Body of pancreas (tissue), 4 donors: ENCODE measurements around the gene DPYD. TPM values are rescaled to one million over a fixed set of nuclear protein-coding genes. Genes with fewer than 3 reads are reported as not detected.

Source experiments
- ATAC-seq: fragments of 150-250 bp; one replicate; pipeline ENCODE4 v1.9.1; 2016
- DNase-seq, 4 donors: peaks; one replicate each; pipeline ENCODE4 v3.0.0-alpha.2; 2019
- H3K27ac ChIP-seq, 4 donors: fragments of 200-600 bp; sonication (generic); 1 replicate in 3 of 4; 2 replicates in 1 of 4; pipeline versions ENCODE4 v1.5.1 to v1.6.1; 2016 to 2019; ENCODE audit warnings: mild to moderate bottlenecking in 1 of 4, mixed read lengths in 1 of 4, moderate library complexity in 1 of 4
- H3K27me3 ChIP-seq, 2 donors: fragments of 200-600 bp; sonication (generic); one replicate each; pipeline ENCODE4 v1.6.0; 2016; ENCODE audit warnings: mild to moderate bottlenecking in 1 of 2
- H3K36me3 ChIP-seq, 2 donors: fragments of 200-600 bp; sonication (generic); replicated peaks in 1 of 2; 2 replicates each; pipeline ENCODE4 v1.5.1; 2016; ENCODE audit warnings: low read depth in 2 of 2; ENCODE audit not compliant: insufficient read depth in 1 of 2
- H3K4me1 ChIP-seq: fragments of 200-600 bp; sonication (generic); one replicate; pipeline ENCODE4 v1.6.0; 2016
- H3K4me3 ChIP-seq, 2 donors: fragments of 200-600 bp; sonication (generic); 1 replicate in 1 of 2; 2 replicates in 1 of 2; pipeline ENCODE4 v1.5.1; 2016 to 2019
- H3K9me3 ChIP-seq, 3 donors: fragments of 200-600 bp; sonication (generic); 1 replicate in 2 of 3; 2 replicates in 1 of 3; pipeline ENCODE4 v1.5.1; 2016
- POLR2A ChIP-seq, 3 donors: fragments of 450-650 bp; IDR thresholded peaks; one replicate each; pipeline ENCODE4 v1.6.1; 2016; ENCODE audit warnings: antibody characterized with exemption in 3 of 3, mild to moderate bottlenecking in 2 of 3
- WGBS, 2 donors: methylation state at CpG; one replicate each; pipeline ENCODE4 v1.1.5; 2017; 5-methylcytosine and 5-hydroxymethylcytosine counted together
- intact Hi-C: fragments of 100-400 bp; cut with DNase I; formaldehyde crosslinking; loops from one replicate; pipeline ENCODE4 v1.15.1; 2023
- total RNA-seq, 2 donors: library from RNA; depleted of rRNA; stranded (reverse); fragments of >200 nt; gene quantifications; one replicate each; pipeline ENCODE4 v1.1.0, GENCODE V29; 2016
- TF ChIP-seq, protein P1 (sequence below), 7 experiments: fragments of 450-650 bp in 4 of 7; fragments of 200-600 bp in 3 of 7; sonication (generic) in 3 of 7; IDR thresholded peaks; one replicate each; pipeline ENCODE4 v1.5.1; 2016 to 2019; ENCODE audit warnings: antibody characterized with exemption in 7 of 7

The DPYD gene
- total RNA-seq, 2 donors from 2014 or later: 13.8 to 17.1 TPM

DNA sequence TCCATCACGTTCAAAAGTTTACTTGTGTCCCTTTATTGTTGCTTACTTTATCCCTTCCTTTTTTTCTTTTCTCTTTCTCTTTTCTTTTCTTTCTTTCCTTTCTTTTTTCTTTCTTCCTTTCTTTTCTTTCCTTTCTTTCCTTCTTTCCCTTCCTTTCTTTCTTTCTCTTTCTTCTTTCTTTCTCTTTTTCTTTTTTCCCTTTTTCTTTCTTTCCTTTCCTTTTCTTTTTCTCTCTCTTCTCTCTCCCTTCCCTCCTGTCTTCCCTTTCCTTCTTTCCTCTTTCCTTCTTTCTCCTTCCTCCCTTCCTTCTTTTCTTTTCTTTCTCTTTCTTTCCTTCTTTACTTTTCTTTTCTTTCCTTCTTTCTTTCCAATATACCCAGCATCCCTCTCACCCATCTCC, 391.2 kb downstream of the DPYD start:
- 61 to 68% methylated on average over 1 of the region's 1 CpG for WGBS, 2 donors
- no peak for DNase-seq
- intact Hi-C loops: no loop called here
- ATAC-seq: no peak
- no peaks in the 10 kb centered on the region for H3K36me3 ChIP-seq
- H3K4me3 ChIP-seq: no peak overlapping the region
- no peaks in the 10 kb centered on the region for H3K9me3 ChIP-seq
- no peaks in the 10 kb centered on the region for H3K27me3 ChIP-seq
- TF ChIP-seq, protein P1, sequence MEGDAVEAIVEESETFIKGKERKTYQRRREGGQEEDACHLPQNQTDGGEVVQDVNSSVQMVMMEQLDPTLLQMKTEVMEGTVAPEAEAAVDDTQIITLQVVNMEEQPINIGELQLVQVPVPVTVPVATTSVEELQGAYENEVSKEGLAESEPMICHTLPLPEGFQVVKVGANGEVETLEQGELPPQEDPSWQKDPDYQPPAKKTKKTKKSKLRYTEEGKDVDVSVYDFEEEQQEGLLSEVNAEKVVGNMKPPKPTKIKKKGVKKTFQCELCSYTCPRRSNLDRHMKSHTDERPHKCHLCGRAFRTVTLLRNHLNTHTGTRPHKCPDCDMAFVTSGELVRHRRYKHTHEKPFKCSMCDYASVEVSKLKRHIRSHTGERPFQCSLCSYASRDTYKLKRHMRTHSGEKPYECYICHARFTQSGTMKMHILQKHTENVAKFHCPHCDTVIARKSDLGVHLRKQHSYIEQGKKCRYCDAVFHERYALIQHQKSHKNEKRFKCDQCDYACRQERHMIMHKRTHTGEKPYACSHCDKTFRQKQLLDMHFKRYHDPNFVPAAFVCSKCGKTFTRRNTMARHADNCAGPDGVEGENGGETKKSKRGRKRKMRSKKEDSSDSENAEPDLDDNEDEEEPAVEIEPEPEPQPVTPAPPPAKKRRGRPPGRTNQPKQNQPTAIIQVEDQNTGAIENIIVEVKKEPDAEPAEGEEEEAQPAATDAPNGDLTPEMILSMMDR (IDR thresholded peaks at IDR 0.05): no peak
- TF ChIP-seq POLR2A (IDR thresholded peaks at IDR 0.05): no peak
- no peak overlapping the region for H3K27ac ChIP-seq
- H3K4me1 ChIP-seq: peaks cover 4% of the 10 kb centered on the region

DNA sequence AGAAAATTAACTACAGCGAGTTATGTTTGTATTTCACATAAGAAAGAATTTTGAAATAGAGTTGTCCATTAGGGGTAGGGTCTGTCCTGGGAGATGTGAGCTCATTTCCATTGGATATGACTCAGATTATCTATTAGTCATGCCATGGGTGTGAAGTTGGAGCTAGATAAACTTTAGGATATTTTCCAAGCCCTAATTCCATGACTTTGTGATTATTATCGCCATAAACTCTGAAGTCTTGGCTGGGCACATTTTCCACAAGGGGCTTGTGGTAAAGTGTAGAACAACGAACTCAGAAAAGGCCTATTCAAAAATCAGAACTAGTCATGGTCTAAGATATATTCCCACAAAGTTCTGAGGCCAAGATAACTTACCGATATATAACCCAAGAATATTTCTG, 396.6 kb downstream of the DPYD start:
- H3K4me3 ChIP-seq: no peak overlapping the region
- peaks cover 4% of the 10 kb centered on the region for H3K4me1 ChIP-seq
- H3K36me3 ChIP-seq: no peaks in the 10 kb centered on the region
- no peak for ATAC-seq
- no peak for DNase-seq
- TF ChIP-seq, protein P1 (IDR thresholded peaks at IDR 0.05): no peak
- TF ChIP-seq POLR2A (IDR thresholded peaks at IDR 0.05): no peak
- no peaks in the 10 kb centered on the region for H3K27me3 ChIP-seq
- intact Hi-C loops: no loop called here
- WGBS, 2 donors: 89 to 90% methylated on average over 4 of the region's 4 CpGs
- no peak overlapping the region for H3K27ac ChIP-seq
- H3K9me3 ChIP-seq: no peaks in the 10 kb centered on the region

DNA sequence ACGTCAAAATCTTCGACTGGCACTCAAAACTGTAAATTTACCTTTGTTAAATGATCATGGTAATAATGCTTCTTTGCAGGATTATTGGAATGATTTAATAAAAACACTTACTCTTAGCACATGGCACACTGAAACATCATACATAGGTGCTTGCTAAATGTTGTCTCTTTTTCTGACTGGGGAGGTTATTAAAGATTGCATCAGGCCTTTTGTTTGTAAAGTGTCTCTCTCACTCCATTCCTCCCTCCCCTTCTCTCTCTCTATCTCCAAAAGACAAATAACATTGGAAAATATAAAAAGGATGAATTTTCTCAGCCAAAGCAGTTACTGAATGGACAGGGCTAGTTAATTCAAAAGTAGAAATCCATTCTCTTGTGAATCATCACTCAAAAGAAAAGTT, 404.2 kb downstream of the DPYD start:
- no peak for TF ChIP-seq POLR2A (IDR thresholded peaks at IDR 0.05)
- TF ChIP-seq, protein P1 (IDR thresholded peaks at IDR 0.05): no peak
- Histone ChIP-seq H3K27ac (no peak overlapping the region), H3K9me3 (no peaks in the 10 kb centered on the region), H3K27me3 (no peaks in the 10 kb centered on the region), H3K4me3 (no peak overlapping the region), H3K4me1 (no peaks in the 10 kb centered on the region), H3K36me3 (no peaks in the 10 kb centered on the region)
- ATAC-seq (no peak), DNase-seq (no peak)
- intact Hi-C loops: no loop called here
- WGBS, 2 donors: 90 to 91% methylated on average over 2 of the region's 2 CpGs

DNA sequence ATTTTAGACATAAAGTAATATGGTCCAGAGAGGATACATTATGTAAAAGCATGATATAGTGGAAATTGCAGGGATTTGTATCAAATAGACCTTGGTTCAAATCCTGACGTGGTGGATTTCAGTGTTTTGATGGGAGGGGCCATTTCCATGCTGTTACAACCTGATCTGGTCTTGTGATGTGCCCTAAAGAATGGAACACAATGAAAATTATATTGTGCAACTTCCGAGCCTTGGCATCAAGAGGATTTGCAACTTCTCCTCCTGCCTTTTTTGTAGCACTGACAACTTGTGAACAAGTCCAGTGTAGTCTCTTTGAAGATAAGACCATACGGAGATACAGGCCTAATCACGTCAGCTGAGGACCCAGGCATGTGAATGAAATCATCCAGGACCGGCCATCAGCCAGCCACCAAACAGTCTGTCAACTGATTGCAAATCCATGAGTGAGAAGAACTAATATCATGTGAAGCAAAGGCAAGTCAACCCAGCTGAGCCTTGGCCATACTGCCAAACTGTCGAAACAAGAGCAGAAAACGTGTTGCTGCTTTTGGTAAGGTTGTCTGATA, 412.1 kb downstream of the DPYD start:
- Histone ChIP-seq H3K27me3 (no peaks in the 10 kb centered on the region), H3K27ac (no peak overlapping the region), H3K36me3 (no peaks in the 10 kb centered on the region), H3K4me1 (no peaks in the 10 kb centered on the region), H3K4me3 (no peak overlapping the region), H3K9me3 (no peaks in the 10 kb centered on the region)
- ATAC-seq: no peak
- intact Hi-C loops: no loop called here
- no peak for DNase-seq
- WGBS, 2 donors: 83 to 85% methylated on average over 7 of the region's 7 CpGs
- TF ChIP-seq, protein P1 (IDR thresholded peaks at IDR 0.05): no peak
- TF ChIP-seq POLR2A (IDR thresholded peaks at IDR 0.05): no peak

DNA sequence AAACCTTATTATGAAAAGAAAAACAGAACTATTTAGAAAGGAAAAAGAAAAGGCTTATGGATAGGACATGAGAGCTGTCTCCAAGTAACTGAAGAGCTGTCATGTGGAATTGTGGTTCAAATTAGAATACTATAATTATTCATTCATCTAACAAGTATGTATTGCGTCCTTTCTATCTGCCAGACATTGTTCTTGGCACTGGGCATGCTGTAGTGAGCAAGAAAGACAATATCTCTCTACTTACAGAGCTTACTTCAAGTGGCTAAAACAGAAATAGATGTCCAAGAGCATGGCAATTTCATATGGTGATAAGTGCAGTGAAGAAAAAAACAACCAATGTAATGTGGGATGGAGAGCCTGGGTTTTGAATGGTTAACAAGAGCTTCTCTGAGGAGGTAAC, 413.0 kb downstream of the DPYD start:
- no peaks in the 10 kb centered on the region for H3K27me3 ChIP-seq
- ATAC-seq (no peak), DNase-seq (no peak)
- no peak overlapping the region for H3K27ac ChIP-seq
- WGBS, 2 donors: 87 to 93% methylated on average over 1 of the region's 1 CpG
- H3K36me3 ChIP-seq: no peaks in the 10 kb centered on the region
- no peaks in the 10 kb centered on the region for H3K9me3 ChIP-seq
- TF ChIP-seq POLR2A (IDR thresholded peaks at IDR 0.05): no peak
- TF ChIP-seq, protein P1 (IDR thresholded peaks at IDR 0.05): no peak
- no peaks in the 10 kb centered on the region for H3K4me1 ChIP-seq
- intact Hi-C loops: no loop called here
- no peak overlapping the region for H3K4me3 ChIP-seq
